Heart left ventricle (tissue), 16 donors: ENCODE data around the gene TMPRSS7. TPM values are rescaled to one million over a fixed set of nuclear protein-coding genes. Genes with fewer than 3 reads are reported as not detected.

ENCODE experiments used
- ATAC-seq, 4 donors: fragments of 200-7000 bp; cut with Tn5 transposase; one replicate each; pipeline ENCODE4 v1.9.1; 2020 to 2022; ENCODE audit warnings: moderate library complexity in 4 of 4, mild to moderate bottlenecking in 3 of 4, moderate number of reproducible peaks in 1 of 4
- DNase-seq, 5 donors: peaks; one replicate each; pipeline ENCODE4 v3.0.0-alpha.2; 2020
- H3K27ac ChIP-seq, 12 donors: fragments of 200-600 bp; sonication (generic) in 4 of 12; one replicate each; pipeline versions ENCODE4 v1.5.0 to v1.8.0; 2016 to 2022; ENCODE audit warnings: mild to moderate bottlenecking in 2 of 12
- H3K27me3 ChIP-seq, 9 donors: fragments of 200-600 bp; sonication (generic) in 2 of 9; one replicate each; pipeline versions ENCODE4 v1.5.1 to v1.8.0; 2016 to 2022; ENCODE audit warnings: mild to moderate bottlenecking in 3 of 9
- H3K36me3 ChIP-seq, 9 donors: fragments of 200-600 bp; sonication (generic) in 2 of 9; one replicate each; pipeline versions ENCODE4 v1.5.0 to v1.8.0; 2018 to 2022; ENCODE audit warnings: mild to moderate bottlenecking in 2 of 9
- H3K4me1 ChIP-seq, 12 donors: fragments of 200-600 bp; sonication (generic) in 4 of 12; one replicate each; pipeline versions ENCODE4 v1.5.0 to v1.8.0; 2016 to 2022; ENCODE audit warnings: mild to moderate bottlenecking in 3 of 12
- H3K4me3 ChIP-seq, 12 donors: fragments of 200-600 bp; sonication (generic) in 4 of 12; one replicate each; pipeline versions ENCODE4 v1.5.0 to v1.8.0; 2017 to 2022; ENCODE audit warnings: mild to moderate bottlenecking in 9 of 12, moderate library complexity in 4 of 12
- H3K9me3 ChIP-seq, 12 donors: fragments of 200-600 bp; sonication (generic) in 4 of 12; one replicate each; pipeline versions ENCODE4 v1.5.0 to v1.8.0; 2016 to 2022; ENCODE audit warnings: mild to moderate bottlenecking in 1 of 12
- POLR2A ChIP-seq, 2 donors: fragments of 450-650 bp; IDR thresholded peaks; one replicate each; pipeline ENCODE4 v1.6.1; 2017; ENCODE audit warnings: antibody characterized with exemption in 2 of 2, mild to moderate bottlenecking in 2 of 2, moderate library complexity in 2 of 2
- WGBS, 4 donors: extraction: QIAGEN DNeasy Blood & Tissue Kit in 2 of 4; methylation state at CpG; one replicate each; pipeline versions ENCODE4 v1.1.5 to v1.1.7; 2013 to 2018; 5-methylcytosine and 5-hydroxymethylcytosine counted together
- intact Hi-C, 10 donors: fragments of 100-400 bp; cut with DNase I; formaldehyde crosslinking; loops; one replicate each; pipeline versions ENCODE4 v1.11.1 to v1.14.2; 2022
- polyA plus RNA-seq, 2 donors: library from polyadenylated mRNA; stranded (reverse); fragments of 200-250 nt; gene quantifications; one replicate each; pipeline ENCODE4 v1.2.3, GENCODE V29; 2013
- total RNA-seq, 9 donors: library from RNA; depleted of rRNA in 2 of 9; stranded (reverse); fragments of >200 nt in 2 of 9; fragmentation: NEBNext Ultra II Directional in 3 of 9; extraction: Animal tissue kit (Norgen Biotek cat#: 25700) in 3 of 9; gene quantifications; one replicate each; pipeline versions ENCODE4 v1.1.0 to v1.2.4, GENCODE V29; 2016 to 2023
- TF ChIP-seq, protein P1 (sequence below), 12 donors: fragments of 200-600 bp; sonication (generic) in 4 of 12; IDR thresholded peaks; one replicate each; pipeline versions ENCODE4 v1.5.0 to v1.8.0; 2018 to 2022; ENCODE audit warnings: antibody characterized with exemption in 12 of 12, mild to moderate bottlenecking in 5 of 12
- donor health status: ischemic (EF 13 %, LVEDD 7.1; RV severe dilation, severe dysfunction).
- donor health status: healthy with polysubstance abuse.
- donor health status: DM: no; HTN: yes; CAD: no.
- donor health status: DM: no; HTN: no; CAD: no.
- donor health status: ischemic (EF 25% LVEDD 6.9; RV normal size, moderate dysfunction).
- donor health status: ischemic (EF 25% LVEDD 5.7; RV mildly dilated, moderate dysfunction).
- donor health status: healthy.
- donor health status: DM: yes; HTN: yes; CAD: no.
- donor health status: ischemic (EF 35%, LVEDD 5.7; RV mildly dilated, moderate dysfunction).
- donor health status: nonischemic (EF 11% LVEDD 7.7; RV severe dilation, severe dysfunction).
- donor health status: DM: yes; HTN: yes; CAD: no.
- donor health status: PGD.
- donor health status: ischemic (EF 29% LVEDD 5.4; RV normal size, mild dysfunction).
- donor health status: nonischemic (EF 23%, LVEDD 6.1; RV moderate dilation, normal function).

TMPRSS7 gene
- total and polyA plus RNA-seq, 11 donors: not detected

- Histone ChIP-seq H3K36me3 (no peaks in the 10 kb centered on the region), H3K27me3 (peaks cover 0 to 17% (median 0%) of the 10 kb centered on the region in 9 donors), H3K4me1 (peaks cover 0 to 18% (median 6%) of the 10 kb centered on the region in 12 donors), H3K4me3 (no peak overlapping the region), H3K27ac (no peak overlapping the region), H3K9me3 (no peaks in the 10 kb centered on the region)
- DNase-seq (no peak), ATAC-seq (no peak)
- WGBS, 4 donors: 89 to 91% (median 89%) methylated on average over 2 of the region's 2 CpGs
- TF ChIP-seq, protein P1, sequence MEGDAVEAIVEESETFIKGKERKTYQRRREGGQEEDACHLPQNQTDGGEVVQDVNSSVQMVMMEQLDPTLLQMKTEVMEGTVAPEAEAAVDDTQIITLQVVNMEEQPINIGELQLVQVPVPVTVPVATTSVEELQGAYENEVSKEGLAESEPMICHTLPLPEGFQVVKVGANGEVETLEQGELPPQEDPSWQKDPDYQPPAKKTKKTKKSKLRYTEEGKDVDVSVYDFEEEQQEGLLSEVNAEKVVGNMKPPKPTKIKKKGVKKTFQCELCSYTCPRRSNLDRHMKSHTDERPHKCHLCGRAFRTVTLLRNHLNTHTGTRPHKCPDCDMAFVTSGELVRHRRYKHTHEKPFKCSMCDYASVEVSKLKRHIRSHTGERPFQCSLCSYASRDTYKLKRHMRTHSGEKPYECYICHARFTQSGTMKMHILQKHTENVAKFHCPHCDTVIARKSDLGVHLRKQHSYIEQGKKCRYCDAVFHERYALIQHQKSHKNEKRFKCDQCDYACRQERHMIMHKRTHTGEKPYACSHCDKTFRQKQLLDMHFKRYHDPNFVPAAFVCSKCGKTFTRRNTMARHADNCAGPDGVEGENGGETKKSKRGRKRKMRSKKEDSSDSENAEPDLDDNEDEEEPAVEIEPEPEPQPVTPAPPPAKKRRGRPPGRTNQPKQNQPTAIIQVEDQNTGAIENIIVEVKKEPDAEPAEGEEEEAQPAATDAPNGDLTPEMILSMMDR (IDR thresholded peaks at IDR 0.05): no peak
- TF ChIP-seq POLR2A (IDR thresholded peaks at IDR 0.05): no peak
- intact Hi-C loops: no loop called here
Measured at GRCh38 chr3:112004187-112004586, 30.3 kb upstream of the TMPRSS7 start.

GRCh38 chr3:112004669-112005068 lies 29.9 kb upstream of the TMPRSS7 start:
- H3K27ac ChIP-seq: no peak overlapping the region
- no peak overlapping the region for H3K4me3 ChIP-seq
- ATAC-seq (no peak), DNase-seq (no peak)
- WGBS, 4 donors: 91 to 96% (median 94%) methylated on average over 2 of the region's 2 CpGs
- TF ChIP-seq, protein P1 (IDR thresholded peaks at IDR 0.05): no peak
- no peak for TF ChIP-seq POLR2A (IDR thresholded peaks at IDR 0.05)
- H3K36me3 ChIP-seq: no peaks in the 10 kb centered on the region
- H3K4me1 ChIP-seq: peaks cover 0 to 14% (median 2%) of the 10 kb centered on the region in 12 donors
- H3K9me3 ChIP-seq: no peaks in the 10 kb centered on the region
- intact Hi-C loops: no loop called here
- peaks cover 0 to 12% (median 0%) of the 10 kb centered on the region in 9 donors for H3K27me3 ChIP-seq

- Histone ChIP-seq H3K27me3 (peaks cover 0 to 7% (median 0%) of the 10 kb centered on the region in 9 donors), H3K4me1 (peaks cover 0 to 15% (median 2%) of the 10 kb centered on the region in 12 donors), H3K4me3 (no peak overlapping the region), H3K27ac (no peak overlapping the region), H3K9me3 (no peaks in the 10 kb centered on the region), H3K36me3 (no peaks in the 10 kb centered on the region)
- TF ChIP-seq, protein P1 (IDR thresholded peaks at IDR 0.05): no peak
- TF ChIP-seq POLR2A (IDR thresholded peaks at IDR 0.05): no peak
- DNase-seq: no peak
- ATAC-seq: no peak
- intact Hi-C loops: no loop called here
- 74 to 98% (median 86%) methylated on average over 4 of the region's 4 CpGs for WGBS, 4 donors
Measured at GRCh38 chr3:112005091-112005672, 29.4 kb upstream of the TMPRSS7 start.

DNA sequence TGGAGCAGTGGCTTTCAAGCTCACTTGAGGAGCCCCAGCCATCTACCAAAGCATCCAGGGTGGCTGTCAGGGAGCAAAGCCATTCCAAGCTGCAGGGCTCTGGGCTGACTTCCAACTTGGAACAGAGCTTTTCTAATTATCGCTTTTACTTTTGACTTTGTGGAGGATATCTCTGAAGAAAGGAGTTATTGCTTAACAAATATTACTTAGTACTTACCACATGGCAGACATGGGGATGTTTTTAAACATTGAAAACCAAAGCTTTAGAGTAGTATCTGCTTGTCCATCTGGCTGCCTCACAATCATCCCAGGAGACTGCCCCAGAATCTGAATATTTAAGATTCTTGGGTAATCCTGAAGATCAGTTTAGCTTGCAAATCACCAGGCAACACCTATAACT lies 26.9 kb upstream of the TMPRSS7 start:
- H3K27me3 ChIP-seq: no peaks in the 10 kb centered on the region
- intact Hi-C loops: loop anchor here in 1 of 10 donors (2.0 kb wide), 1 partner anchor 23 kb away; no protein-coding TSS in a partner anchor
- H3K27ac ChIP-seq: no peak overlapping the region
- DNase-seq (peak in 1 of 5 donors; percentile 32), ATAC-seq (no peak)
- no peak for TF ChIP-seq POLR2A (IDR thresholded peaks at IDR 0.05)
- TF ChIP-seq, protein P1 (IDR thresholded peaks at IDR 0.05): no peak
- no peak overlapping the region for H3K4me3 ChIP-seq
- 8 to 22% (median 16%) methylated on average over 1 of the region's 1 CpG for WGBS, 4 donors
- peaks cover 0 to 35% (median 14%) of the 10 kb centered on the region in 12 donors for H3K4me1 ChIP-seq
- no peaks in the 10 kb centered on the region for H3K36me3 ChIP-seq
- no peaks in the 10 kb centered on the region for H3K9me3 ChIP-seq
